Heart left ventricle (tissue), 13 donors: ENCODE results near the gene RPTOR.

Source experiments
- POLR2A ChIP-seq, 2 donors: fragments of 450-650 bp; IDR thresholded peaks; one replicate each; pipeline ENCODE4 v1.6.1; 2017; ENCODE audit warnings: antibody characterized with exemption in 2 of 2, mild to moderate bottlenecking in 2 of 2, moderate library complexity in 2 of 2
- TF ChIP-seq, protein P1 (sequence below), 12 donors: fragments of 200-600 bp; sonication (generic) in 4 of 12; IDR thresholded peaks; one replicate each; pipeline versions ENCODE4 v1.5.0 to v1.8.0; 2018 to 2022; ENCODE audit warnings: antibody characterized with exemption in 12 of 12, mild to moderate bottlenecking in 5 of 12
- donor health status: ischemic (EF 13 %, LVEDD 7.1; RV severe dilation, severe dysfunction).
- donor health status: DM: no; HTN: yes; CAD: no.
- donor health status: DM: no; HTN: no; CAD: no.
- donor health status: ischemic (EF 25% LVEDD 6.9; RV normal size, moderate dysfunction).
- donor health status: ischemic (EF 25% LVEDD 5.7; RV mildly dilated, moderate dysfunction).
- donor health status: ischemic (EF 35%, LVEDD 5.7; RV mildly dilated, moderate dysfunction).
- donor health status: nonischemic (EF 11% LVEDD 7.7; RV severe dilation, severe dysfunction).
- donor health status: DM: yes; HTN: yes; CAD: no.
- donor health status: PGD.
- donor health status: ischemic (EF 29% LVEDD 5.4; RV normal size, mild dysfunction).
- donor health status: nonischemic (EF 23%, LVEDD 6.1; RV moderate dilation, normal function).

DNA sequence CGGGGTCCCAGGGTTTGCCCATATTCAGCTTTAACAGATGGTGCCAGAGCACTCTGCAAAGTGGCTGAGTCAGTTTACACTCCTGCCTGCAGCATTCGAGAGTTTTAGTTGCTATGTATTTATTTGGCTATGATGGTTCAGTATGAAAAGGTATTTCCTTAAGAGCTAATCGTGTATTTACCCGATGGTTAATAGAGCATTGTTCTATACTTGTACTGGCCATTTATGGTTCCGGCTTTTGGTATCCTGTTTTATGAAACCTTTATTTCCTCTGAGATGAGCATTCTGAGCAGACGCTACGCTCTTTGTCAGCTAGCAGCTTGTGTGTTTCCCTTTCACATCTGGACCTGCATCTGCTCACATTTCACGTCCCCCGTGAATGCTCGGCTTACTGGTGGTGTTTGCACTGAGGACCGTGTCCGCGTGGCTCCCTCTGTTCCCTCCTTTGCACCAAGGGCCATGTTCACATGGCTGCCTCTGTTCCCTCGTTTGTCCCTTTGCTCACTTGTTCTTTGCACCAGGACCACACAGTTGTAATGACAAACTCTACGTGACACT, 297.9 kb downstream of the RPTOR start:
- TF ChIP-seq POLR2A (IDR thresholded peaks at IDR 0.05): no peak
- TF ChIP-seq, protein P1, sequence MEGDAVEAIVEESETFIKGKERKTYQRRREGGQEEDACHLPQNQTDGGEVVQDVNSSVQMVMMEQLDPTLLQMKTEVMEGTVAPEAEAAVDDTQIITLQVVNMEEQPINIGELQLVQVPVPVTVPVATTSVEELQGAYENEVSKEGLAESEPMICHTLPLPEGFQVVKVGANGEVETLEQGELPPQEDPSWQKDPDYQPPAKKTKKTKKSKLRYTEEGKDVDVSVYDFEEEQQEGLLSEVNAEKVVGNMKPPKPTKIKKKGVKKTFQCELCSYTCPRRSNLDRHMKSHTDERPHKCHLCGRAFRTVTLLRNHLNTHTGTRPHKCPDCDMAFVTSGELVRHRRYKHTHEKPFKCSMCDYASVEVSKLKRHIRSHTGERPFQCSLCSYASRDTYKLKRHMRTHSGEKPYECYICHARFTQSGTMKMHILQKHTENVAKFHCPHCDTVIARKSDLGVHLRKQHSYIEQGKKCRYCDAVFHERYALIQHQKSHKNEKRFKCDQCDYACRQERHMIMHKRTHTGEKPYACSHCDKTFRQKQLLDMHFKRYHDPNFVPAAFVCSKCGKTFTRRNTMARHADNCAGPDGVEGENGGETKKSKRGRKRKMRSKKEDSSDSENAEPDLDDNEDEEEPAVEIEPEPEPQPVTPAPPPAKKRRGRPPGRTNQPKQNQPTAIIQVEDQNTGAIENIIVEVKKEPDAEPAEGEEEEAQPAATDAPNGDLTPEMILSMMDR (IDR thresholded peaks at IDR 0.05): no peak
